K562 treated with DMSO at 1 percent for 4 hours (cell line): ENCODE data around the gene IQSEC3. TPM values are rescaled to one million over a fixed set of nuclear protein-coding genes. Genes with fewer than 3 reads are reported as not detected.

Experiments used
- total RNA-seq: library from RNA; unstranded; fragments of 300-600 nt; gene quantifications from 2 replicates; pipeline ENCODE4 v1.2.3, GENCODE V29; 2022; ENCODE audit not compliant: insufficient read depth

Gene IQSEC3
- total RNA-seq, result 0.26 TPM in 1 of 2 replicates, not detected in the other

DNA sequence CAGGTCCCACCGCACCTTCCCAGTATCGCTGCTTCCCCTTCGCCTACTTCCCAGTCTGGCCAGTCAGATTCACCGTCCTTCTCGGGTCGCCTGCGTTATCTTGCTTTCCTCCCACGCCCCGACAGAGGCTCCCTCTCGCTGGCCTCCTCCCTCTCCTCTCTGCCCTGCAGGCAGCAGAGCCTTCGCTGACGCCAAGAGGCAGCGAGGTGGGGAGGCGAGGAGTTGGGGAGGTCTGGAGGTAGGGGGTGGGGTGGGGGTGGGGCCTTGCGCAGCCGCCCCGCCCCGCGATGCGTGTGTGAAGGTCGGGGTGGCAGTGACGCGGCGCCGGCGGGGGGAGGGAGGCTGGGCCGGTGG, at the start of gene IQSEC3:
TSS of gene IQSEC3 (plus strand) at position 340 of the 354 bp plus-strand sequence. CDS start 116 bp downstream, outside the sequence.

GRCh38 chr12:214003-214741, 147.6 kb downstream of the IQSEC3 start, which contains the start of gene SLC6A12:
SLC6A12 (minus strand) TSS chr12:214157; CDS start chr12:209986, 4,171 bp downstream.

Other genes starting within 250 kb of the IQSEC3 start
- gene SLC6A12, start 147.4 kb downstream of the IQSEC3 start, total RNA-seq, result 0.54 TPM in 1 of 2 replicates, not detected in the other
- gene SLC6A13, start 196.1 kb downstream of the IQSEC3 start, total RNA-seq, result 0.93 and 1.7 TPM in 2 replicates